ENCODE results near the gene LRFN2.

LRFN2 gene

GRCh38 chr6:40352527-40353170 lies 234.5 kb downstream of the LRFN2 start:
- Histone ChIP-seq H3K4me1 (ENCODE audit: control insufficient read depth, insufficient read depth, low read length) (no peaks in the 10 kb centered on the region), H3K9ac (ENCODE audit: low read length) (no peak overlapping the region), H3K36me3 (ENCODE audit: control insufficient read depth, insufficient read depth, low read length) (no peaks in the 10 kb centered on the region), H3K27me3 (ENCODE audit: control insufficient read depth, insufficient read depth, low read length) (no peaks in the 10 kb centered on the region), H3K4me3 (ENCODE audit: low read length) (no peak overlapping the region), H3K9me3 (ENCODE audit: control insufficient read depth, low read length) (no peaks in the 10 kb centered on the region)

GRCh38 chr6:40352006-40352405 lies 235.2 kb downstream of the LRFN2 start:
- H3K4me1 ChIP-seq (ENCODE audit: control insufficient read depth, insufficient read depth, low read length): no peaks in the 10 kb centered on the region
- no peaks in the 10 kb centered on the region for H3K36me3 ChIP-seq (ENCODE audit: control insufficient read depth, insufficient read depth, low read length)
- no peak overlapping the region for H3K4me3 ChIP-seq (ENCODE audit: low read length)
- no peak overlapping the region for H3K9ac ChIP-seq (ENCODE audit: low read length)
- H3K9me3 ChIP-seq (ENCODE audit: control insufficient read depth, low read length): no peaks in the 10 kb centered on the region
- H3K27me3 ChIP-seq (ENCODE audit: control insufficient read depth, insufficient read depth, low read length): no peaks in the 10 kb centered on the region

- Histone ChIP-seq H3K36me3 (ENCODE audit: control insufficient read depth, insufficient read depth, low read length) (no peaks in the 10 kb centered on the region), H3K27me3 (ENCODE audit: control insufficient read depth, insufficient read depth, low read length) (no peaks in the 10 kb centered on the region), H3K9ac (ENCODE audit: low read length) (no peak overlapping the region), H3K9me3 (ENCODE audit: control insufficient read depth, low read length) (no peaks in the 10 kb centered on the region), H3K4me3 (ENCODE audit: low read length) (no peak overlapping the region), H3K4me1 (ENCODE audit: control insufficient read depth, insufficient read depth, low read length) (no peaks in the 10 kb centered on the region)
Observed at GRCh38 chr6:40350747-40351217, 236.4 kb downstream of the LRFN2 start.

- no peaks in the 10 kb centered on the region for H3K36me3 ChIP-seq (ENCODE audit: control insufficient read depth, insufficient read depth, low read length)
- no peaks in the 10 kb centered on the region for H3K9me3 ChIP-seq (ENCODE audit: control insufficient read depth, low read length)
- no peak overlapping the region for H3K9ac ChIP-seq (ENCODE audit: low read length)
- no peaks in the 10 kb centered on the region for H3K27me3 ChIP-seq (ENCODE audit: control insufficient read depth, insufficient read depth, low read length)
- H3K4me1 ChIP-seq (ENCODE audit: control insufficient read depth, insufficient read depth, low read length): no peaks in the 10 kb centered on the region
- no peak overlapping the region for H3K4me3 ChIP-seq (ENCODE audit: low read length)
Observed at GRCh38 chr6:40349901-40350746, 237.0 kb downstream of the LRFN2 start.

- Histone ChIP-seq H3K36me3 (ENCODE audit: control insufficient read depth, insufficient read depth, low read length) (no peaks in the 10 kb centered on the region), H3K27me3 (ENCODE audit: control insufficient read depth, insufficient read depth, low read length) (no peaks in the 10 kb centered on the region), H3K9ac (ENCODE audit: low read length) (no peak overlapping the region), H3K9me3 (ENCODE audit: control insufficient read depth, low read length) (no peaks in the 10 kb centered on the region), H3K4me1 (ENCODE audit: control insufficient read depth, insufficient read depth, low read length) (no peaks in the 10 kb centered on the region), H3K4me3 (ENCODE audit: low read length) (no peak overlapping the region)
Observed at GRCh38 chr6:40349123-40349900, 237.9 kb downstream of the LRFN2 start.

GRCh38 chr6:40348591-40348990 lies 238.6 kb downstream of the LRFN2 start:
- H3K27me3 ChIP-seq (ENCODE audit: control insufficient read depth, insufficient read depth, low read length): no peaks in the 10 kb centered on the region
- no peaks in the 10 kb centered on the region for H3K4me1 ChIP-seq (ENCODE audit: control insufficient read depth, insufficient read depth, low read length)
- no peak overlapping the region for H3K4me3 ChIP-seq (ENCODE audit: low read length)
- H3K36me3 ChIP-seq (ENCODE audit: control insufficient read depth, insufficient read depth, low read length): no peaks in the 10 kb centered on the region
- H3K9me3 ChIP-seq (ENCODE audit: control insufficient read depth, low read length): no peaks in the 10 kb centered on the region
- H3K9ac ChIP-seq (ENCODE audit: low read length): no peak overlapping the region

- Histone ChIP-seq H3K36me3 (ENCODE audit: control insufficient read depth, insufficient read depth, low read length) (no peaks in the 10 kb centered on the region), H3K27me3 (ENCODE audit: control insufficient read depth, insufficient read depth, low read length) (peaks cover 7% of the 10 kb centered on the region), H3K9me3 (ENCODE audit: control insufficient read depth, low read length) (no peaks in the 10 kb centered on the region), H3K4me1 (ENCODE audit: control insufficient read depth, insufficient read depth, low read length) (no peaks in the 10 kb centered on the region), H3K4me3 (ENCODE audit: low read length) (no peak overlapping the region), H3K9ac (ENCODE audit: low read length) (no peak overlapping the region)
Observed at GRCh38 chr6:40347571-40348011, 239.6 kb downstream of the LRFN2 start.

DNA sequence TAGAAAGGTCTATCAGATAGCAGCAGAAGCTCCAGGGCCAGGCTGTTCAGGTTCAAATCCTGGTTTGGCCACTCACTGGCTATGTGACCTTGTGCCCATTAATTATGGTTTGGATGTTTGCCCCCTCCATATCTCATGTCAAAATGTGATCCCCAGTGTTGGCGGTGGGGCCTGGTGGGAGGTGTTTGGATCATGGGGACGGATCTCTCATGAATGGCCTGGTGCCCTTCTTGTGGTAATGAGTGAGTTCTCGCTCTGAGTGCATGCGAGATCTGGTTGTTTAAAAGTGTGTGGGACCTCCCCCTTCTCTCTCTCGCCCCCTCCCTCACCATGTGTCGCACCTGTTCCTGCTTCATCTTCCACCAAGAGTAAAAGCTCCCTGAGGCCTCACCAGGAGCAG lies 240.9 kb downstream of the LRFN2 start:
- no peaks in the 10 kb centered on the region for H3K36me3 ChIP-seq (ENCODE audit: control insufficient read depth, insufficient read depth, low read length)
- peaks cover 7% of the 10 kb centered on the region for H3K27me3 ChIP-seq (ENCODE audit: control insufficient read depth, insufficient read depth, low read length)

DNA sequence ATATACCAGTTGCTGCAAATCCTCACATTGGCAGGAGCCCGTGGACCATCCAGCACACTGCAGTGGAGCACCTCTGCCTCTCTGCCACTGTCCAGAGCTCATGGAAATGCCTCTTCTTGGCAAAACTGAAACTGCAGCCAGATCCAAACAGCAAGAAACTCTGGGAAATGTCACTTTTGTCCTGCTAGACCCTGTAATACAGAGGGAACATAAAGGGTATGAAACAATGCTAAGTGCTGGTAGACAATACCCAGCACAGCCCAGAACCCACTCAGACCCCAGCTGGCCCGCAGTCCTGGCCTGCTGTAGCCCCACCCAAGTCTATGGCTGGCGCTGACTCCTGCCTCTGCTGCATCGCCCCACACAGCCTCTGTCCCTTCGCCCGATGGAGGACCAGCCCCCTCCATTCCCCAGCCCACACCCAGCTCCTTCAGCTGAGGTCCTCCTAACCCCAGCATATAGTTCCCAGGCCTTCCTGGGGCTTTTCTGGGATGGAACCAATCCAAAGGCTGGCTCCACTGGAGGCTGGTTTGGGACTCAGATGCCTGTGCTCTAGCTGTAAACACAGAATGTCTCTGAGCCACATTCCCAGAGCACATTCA lies 242.5 kb downstream of the LRFN2 start:
- H3K9me3 ChIP-seq (ENCODE audit: control insufficient read depth, low read length): no peaks in the 10 kb centered on the region
- no peaks in the 10 kb centered on the region for H3K36me3 ChIP-seq (ENCODE audit: control insufficient read depth, insufficient read depth, low read length)
- H3K4me1 ChIP-seq (ENCODE audit: control insufficient read depth, insufficient read depth, low read length): no peaks in the 10 kb centered on the region
- H3K4me3 ChIP-seq (ENCODE audit: low read length): no peak overlapping the region
- H3K9ac ChIP-seq (ENCODE audit: low read length): no peak overlapping the region
- H3K27me3 ChIP-seq (ENCODE audit: control insufficient read depth, insufficient read depth, low read length): peaks cover 7% of the 10 kb centered on the region

More for the DNA sequence above, 240.9 kb downstream of the LRFN2 start:
- Histone ChIP-seq H3K9me3 (ENCODE audit: control insufficient read depth, low read length) (no peaks in the 10 kb centered on the region), H3K4me3 (ENCODE audit: low read length) (no peak overlapping the region), H3K9ac (ENCODE audit: low read length) (no peak overlapping the region), H3K4me1 (ENCODE audit: control insufficient read depth, insufficient read depth, low read length) (no peaks in the 10 kb centered on the region)

DNA sequence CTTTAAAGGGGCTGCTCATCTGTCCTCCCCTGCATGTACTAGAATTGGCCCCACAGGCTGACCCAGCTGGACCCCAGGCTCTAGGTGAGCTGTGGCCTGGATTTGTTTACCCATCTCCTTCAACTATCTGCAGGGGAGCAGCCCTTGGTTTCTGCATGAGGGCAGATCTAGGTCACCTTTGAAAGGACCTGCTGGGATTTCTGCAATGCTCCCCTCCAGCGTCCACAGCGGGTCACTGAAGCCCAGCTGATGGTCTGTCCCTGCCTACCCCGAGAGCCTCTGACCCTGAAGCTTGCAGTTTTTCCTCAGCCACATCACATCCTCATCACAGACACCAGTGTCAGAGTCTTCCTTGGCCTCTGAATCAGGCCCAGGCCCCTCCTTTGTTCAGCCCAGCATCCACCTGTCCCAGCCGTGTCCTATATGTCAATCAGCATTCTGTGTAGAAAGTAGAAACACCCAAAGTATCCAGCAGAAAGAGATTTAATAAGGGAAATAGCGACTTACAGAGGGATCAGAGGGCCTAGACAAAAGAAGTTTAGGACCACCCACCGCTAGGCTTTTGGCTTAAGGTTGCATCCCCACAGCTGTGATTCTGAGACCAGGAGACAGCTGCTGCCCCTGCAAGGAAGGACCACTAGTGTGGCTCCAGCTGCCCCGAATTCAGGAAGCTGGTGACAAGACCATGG lies 243.1 kb downstream of the LRFN2 start:
- Histone ChIP-seq H3K9ac (ENCODE audit: low read length) (no peak overlapping the region), H3K4me1 (ENCODE audit: control insufficient read depth, insufficient read depth, low read length) (no peaks in the 10 kb centered on the region), H3K27me3 (ENCODE audit: control insufficient read depth, insufficient read depth, low read length) (peaks cover 7% of the 10 kb centered on the region), H3K9me3 (ENCODE audit: control insufficient read depth, low read length) (no peaks in the 10 kb centered on the region), H3K36me3 (ENCODE audit: control insufficient read depth, insufficient read depth, low read length) (no peaks in the 10 kb centered on the region), H3K4me3 (ENCODE audit: low read length) (no peak overlapping the region)

DNA sequence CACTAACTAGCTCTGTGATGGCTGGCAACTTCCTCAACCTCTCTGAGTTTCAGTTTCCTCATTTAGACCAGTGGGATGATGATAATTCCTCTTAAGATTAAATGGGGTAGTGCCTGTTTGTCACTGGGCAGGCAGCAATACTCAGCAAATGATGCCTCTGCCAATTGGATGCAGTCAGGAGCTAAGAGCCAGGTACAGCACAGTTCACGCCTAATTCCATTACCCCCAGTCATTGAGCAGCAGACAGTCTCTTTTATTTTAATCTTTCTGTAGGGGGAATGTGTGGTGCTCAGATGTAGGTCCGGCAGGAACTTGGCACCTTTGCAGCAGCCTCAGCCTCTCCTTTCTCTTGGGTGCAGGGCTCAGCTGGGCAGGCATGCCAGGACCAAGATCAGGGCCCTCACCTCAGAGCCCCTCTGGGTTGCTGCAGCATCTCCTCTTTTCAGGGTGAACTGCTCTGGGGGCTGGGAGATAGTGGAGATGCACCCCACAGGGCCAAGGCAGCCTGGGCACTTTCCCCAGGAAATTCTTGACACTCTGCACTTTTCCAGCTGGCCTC lies 243.8 kb downstream of the LRFN2 start:
- Histone ChIP-seq H3K27me3 (ENCODE audit: control insufficient read depth, insufficient read depth, low read length) (peaks cover 7% of the 10 kb centered on the region), H3K4me1 (ENCODE audit: control insufficient read depth, insufficient read depth, low read length) (no peaks in the 10 kb centered on the region), H3K36me3 (ENCODE audit: control insufficient read depth, insufficient read depth, low read length) (no peaks in the 10 kb centered on the region), H3K9me3 (ENCODE audit: control insufficient read depth, low read length) (no peaks in the 10 kb centered on the region), H3K4me3 (ENCODE audit: low read length) (no peak overlapping the region), H3K9ac (ENCODE audit: low read length) (no peak overlapping the region)
